ENCODE measurements around the gene ADPRHL1.
"Not testable (repeated sequence)": the region's sequence is repeated elsewhere in the genome, so short reads cannot be mapped to it uniquely, and the experiment has no call there.

The ADPRHL1 gene

DNA sequence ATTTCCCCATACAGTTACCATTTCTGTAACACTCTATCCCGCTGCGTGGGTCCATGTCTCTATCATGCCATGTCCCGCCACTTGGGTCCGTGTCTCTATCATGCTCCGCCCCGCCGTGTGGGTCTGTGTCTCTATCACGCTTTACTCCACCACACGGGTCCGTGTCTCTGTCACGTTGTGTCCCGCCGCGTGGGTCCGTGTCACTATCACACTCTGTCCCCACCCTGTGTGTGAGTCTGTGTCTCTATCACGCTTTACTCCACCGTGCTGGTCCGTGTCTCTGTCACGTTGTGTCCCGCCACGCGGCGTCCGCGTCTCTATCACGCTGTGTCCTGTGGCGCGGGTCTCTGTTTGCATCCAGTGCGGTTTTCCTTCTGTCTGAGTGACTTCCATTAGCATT, 11.6 kb downstream of the ADPRHL1 start:
- no peak overlapping the region for H3K4me3 ChIP-seq (ENCODE audit: low read depth, low read length)
- no peak for TF ChIP-seq CTCF (IDR thresholded peaks at IDR 0.05; ENCODE audit: low read depth, low read length, missing control alignments)
- no peak for DNase-seq (ENCODE audit: low read depth)
- in situ Hi-C loops (cut with HindIII; ENCODE audit: low sequenced_read_pairs): loop anchor here (5.0 kb wide), 1 partner anchor 46 kb away; no protein-coding TSS in a partner anchor

DNA sequence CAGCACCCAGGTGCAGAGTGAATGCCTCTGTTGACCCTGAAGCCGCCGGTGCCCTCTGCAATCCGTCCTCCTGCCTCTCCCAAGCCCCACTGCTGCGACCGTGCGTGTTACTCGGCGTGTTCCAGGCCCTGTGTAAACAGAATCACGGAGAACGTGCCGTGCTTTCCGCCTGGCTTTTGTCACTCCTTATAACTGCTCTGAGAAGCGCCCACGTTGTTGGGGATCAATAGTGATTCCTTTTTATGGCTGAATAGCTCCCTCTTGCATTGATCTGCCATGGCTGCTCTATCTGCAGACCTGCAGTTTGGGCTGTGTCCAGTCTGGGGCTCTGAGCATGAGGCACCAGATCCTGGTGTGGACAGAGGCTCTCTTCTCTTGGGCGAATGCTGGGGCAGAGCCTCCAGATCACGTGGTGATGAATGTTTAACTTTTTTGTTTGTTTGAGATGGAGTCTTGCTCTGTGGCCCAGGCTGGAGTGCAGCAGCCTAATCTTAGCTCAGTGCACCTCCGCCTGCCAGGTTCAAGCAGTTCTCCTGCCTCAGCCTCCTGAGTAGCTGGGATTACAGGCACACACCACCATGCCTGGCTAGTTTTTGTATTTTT, 15.8 kb downstream of the ADPRHL1 start:
- no peak overlapping the region for H3K4me3 ChIP-seq (ENCODE audit: low read depth, low read length)
- no peak for DNase-seq (ENCODE audit: low read depth)
- in situ Hi-C loops (cut with HindIII; ENCODE audit: low sequenced_read_pairs): no loop called here
- no peak for TF ChIP-seq CTCF (IDR thresholded peaks at IDR 0.05; ENCODE audit: low read depth, low read length, missing control alignments)

DNA sequence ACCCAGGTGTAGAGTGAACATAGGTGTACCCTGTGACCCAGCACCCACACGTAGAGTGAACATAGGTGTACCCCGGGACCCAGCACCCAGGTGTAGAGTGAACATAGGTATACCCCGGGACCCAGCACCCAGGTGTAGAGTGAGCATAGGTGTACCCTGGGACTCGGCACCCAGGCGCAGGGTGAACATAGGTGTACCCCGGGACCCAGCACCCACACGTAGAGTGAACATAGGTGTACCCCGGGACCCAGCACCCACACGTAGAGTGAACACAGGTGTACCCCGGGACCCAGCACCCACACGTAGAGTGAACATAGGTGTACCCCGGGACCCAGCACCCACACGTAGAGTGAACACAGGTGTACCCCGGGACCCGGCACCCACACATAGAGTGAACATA, 16.4 kb downstream of the ADPRHL1 start:
- H3K4me3 ChIP-seq (ENCODE audit: low read depth, low read length); DNase-seq (ENCODE audit: low read depth); in situ Hi-C loops (cut with HindIII; ENCODE audit: low sequenced_read_pairs): not testable (repeated sequence)

- in situ Hi-C loops (cut with HindIII; ENCODE audit: low sequenced_read_pairs); H3K4me3 ChIP-seq (ENCODE audit: low read depth, low read length); DNase-seq (ENCODE audit: low read depth): not testable (repeated sequence)
Measured at GRCh38 chr13:113435907-113436306, 17.4 kb downstream of the ADPRHL1 start.

GRCh38 chr13:113433391-113433916, 19.8 kb downstream of the ADPRHL1 start:
- in situ Hi-C loops (cut with HindIII; ENCODE audit: low sequenced_read_pairs): no loop called here
- no peak for DNase-seq (ENCODE audit: low read depth)
- TF ChIP-seq CTCF (IDR thresholded peaks at IDR 0.05; ENCODE audit: low read depth, low read length, missing control alignments): no peak

DNA sequence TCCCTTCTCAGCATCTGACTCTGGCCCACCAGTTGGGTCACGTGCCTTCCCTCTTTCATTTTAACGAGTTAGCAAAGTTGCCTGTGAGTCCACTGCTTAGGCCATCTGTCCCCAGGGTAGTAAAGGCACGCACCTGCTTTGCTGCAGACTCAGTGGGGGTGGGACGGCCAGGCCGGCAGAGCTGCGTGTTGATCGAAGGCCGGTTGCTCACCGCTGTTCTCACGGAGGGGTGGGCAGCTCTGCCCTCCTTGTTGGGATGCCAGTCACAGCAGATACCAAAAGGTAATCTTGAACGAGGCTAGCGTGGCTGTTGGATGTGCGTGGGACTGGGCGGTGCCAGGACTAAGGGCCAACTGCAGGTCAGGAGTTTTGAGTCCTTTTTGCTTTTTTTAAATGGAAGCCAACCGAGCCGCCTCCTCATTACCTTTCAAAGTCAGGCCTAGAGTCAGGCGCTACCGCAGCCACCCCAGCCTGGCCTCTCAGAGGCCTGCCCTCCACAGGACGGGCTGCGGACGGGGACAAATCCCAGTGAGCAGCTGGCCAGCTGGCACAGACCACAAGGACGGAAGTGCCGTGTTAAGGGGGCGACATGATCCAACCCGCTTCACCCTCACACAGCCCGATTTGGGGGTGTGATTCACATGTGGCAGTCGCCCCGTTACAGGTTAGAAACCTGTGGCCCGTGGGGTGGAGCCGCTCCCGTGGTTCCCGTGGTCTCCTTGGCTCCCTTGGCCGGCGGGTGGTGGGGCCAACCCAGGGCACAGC, 20.6 kb downstream of the ADPRHL1 start:
- TF ChIP-seq CTCF (IDR thresholded peaks at IDR 0.05; ENCODE audit: low read depth, low read length, missing control alignments): no peak
- no peak for DNase-seq (ENCODE audit: low read depth)
- no peak overlapping the region for H3K4me3 ChIP-seq (ENCODE audit: low read depth, low read length)
- in situ Hi-C loops (cut with HindIII; ENCODE audit: low sequenced_read_pairs): no loop called here

More at GRCh38 chr13:113433391-113433916, 19.8 kb downstream of the ADPRHL1 start:
- no peak overlapping the region for H3K4me3 ChIP-seq (ENCODE audit: low read depth, low read length)

DNA sequence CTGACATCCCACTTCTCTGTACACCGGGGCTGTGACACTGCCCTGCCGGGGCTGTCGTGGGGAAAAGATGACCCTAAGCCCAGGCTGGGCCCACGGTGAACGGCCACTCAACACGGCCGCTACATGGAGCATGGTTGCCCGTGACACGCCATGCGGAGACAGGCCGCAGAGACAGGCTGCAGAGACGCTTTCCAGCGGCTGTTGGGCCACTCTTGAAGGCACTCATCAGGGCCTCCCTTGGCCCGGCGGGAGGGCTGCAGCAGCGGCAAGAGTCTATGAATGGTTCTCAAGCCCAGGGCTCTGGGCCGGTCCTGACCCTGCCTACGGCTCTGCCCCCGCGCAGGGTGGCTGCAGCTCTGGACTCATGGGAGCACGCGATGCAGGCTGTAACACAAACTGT, 22.1 kb downstream of the ADPRHL1 start:
- DNase-seq (ENCODE audit: low read depth): no peak
- no peak overlapping the region for H3K4me3 ChIP-seq (ENCODE audit: low read depth, low read length)
- in situ Hi-C loops (cut with HindIII; ENCODE audit: low sequenced_read_pairs): no loop called here
- TF ChIP-seq CTCF (IDR thresholded peaks at IDR 0.05; ENCODE audit: low read depth, low read length, missing control alignments): no peak

Data from astrocyte of the cerebellum (primary cell).